ENCODE results near the gene FBXO17. TPM values are rescaled to one million over a fixed set of nuclear protein-coding genes. Genes with fewer than 3 reads are reported as not detected.

Gene FBXO17
- total RNA-seq, 3 donors from 2014 or later (not counting 1 experiment from before 2014, with no cell fraction given), result not detected

- Histone ChIP-seq H3K4me3 (ENCODE audit: low read length) (no peak overlapping the region), H3K27ac (ENCODE audit: low read length) (no peak overlapping the region), H3K4me1 (ENCODE audit: control insufficient read depth, insufficient read depth, low read length) (no peaks in the 10 kb centered on the region), H3K27me3 (ENCODE audit: control insufficient read depth, insufficient read depth, low read length) (no peaks in the 10 kb centered on the region), H3K9me3 (ENCODE audit: control insufficient read depth, insufficient read depth, low read length) (no peaks in the 10 kb centered on the region), H3K36me3 (ENCODE audit: control insufficient read depth, insufficient read depth, low read length) (no peaks in the 10 kb centered on the region)
- Mint-ChIP-seq H3K27me3 (ENCODE audit: low read depth in 2 of 2) (peaks cover 0 to 5% of the 10 kb centered on the region in 2 donors), H3K36me3 (no peaks in the 10 kb centered on the region), H3K9me3 (no peaks in the 10 kb centered on the region), H3K27ac (no peak overlapping the region), H3K4me1 (no peaks in the 10 kb centered on the region), H3K4me3 (no peak overlapping the region)
- ATAC-seq (no peak), DNase-seq (no peak)
- intact Hi-C loops (cut with micrococcal nuclease), result no loop called here
- no peak for TF ChIP-seq CTCF (IDR thresholded peaks at IDR 0.05)
- 94% methylated on average over 5 of the region's 6 CpGs for WGBS (ENCODE audit: insufficient coverage)
Observed at GRCh38 chr19:39008137-39008536, 32.6 kb upstream of the FBXO17 start.

GRCh38 chr19:39007096-39007495 lies 31.6 kb upstream of the FBXO17 start:
- Histone ChIP-seq H3K27ac (ENCODE audit: low read length) (no peak overlapping the region), H3K4me3 (ENCODE audit: low read length) (no peak overlapping the region), H3K4me1 (ENCODE audit: control insufficient read depth, insufficient read depth, low read length) (no peaks in the 10 kb centered on the region), H3K9me3 (ENCODE audit: control insufficient read depth, insufficient read depth, low read length) (no peaks in the 10 kb centered on the region), H3K36me3 (ENCODE audit: control insufficient read depth, insufficient read depth, low read length) (no peaks in the 10 kb centered on the region), H3K27me3 (ENCODE audit: control insufficient read depth, insufficient read depth, low read length) (no peaks in the 10 kb centered on the region)
- 64% methylated on average over 3 of the region's 3 CpGs for WGBS (ENCODE audit: insufficient coverage)
- no peak for ATAC-seq
- no peak overlapping the region for H3K4me3 Mint-ChIP-seq
- H3K4me1 Mint-ChIP-seq, result no peaks in the 10 kb centered on the region
- DNase-seq, result no peak
- H3K27ac Mint-ChIP-seq, result no peak overlapping the region
- peaks cover 0 to 5% of the 10 kb centered on the region in 2 donors for H3K27me3 Mint-ChIP-seq (ENCODE audit: low read depth in 2 of 2)
- intact Hi-C loops (cut with micrococcal nuclease), result no loop called here
- no peaks in the 10 kb centered on the region for H3K9me3 Mint-ChIP-seq
- H3K36me3 Mint-ChIP-seq, result no peaks in the 10 kb centered on the region
- no peak for TF ChIP-seq CTCF (IDR thresholded peaks at IDR 0.05)

- Mint-ChIP-seq H3K4me3 (no peak overlapping the region), H3K4me1 (no peaks in the 10 kb centered on the region), H3K27me3 (ENCODE audit: low read depth in 2 of 2) (peaks cover 0 to 5% of the 10 kb centered on the region in 2 donors), H3K9me3 (no peaks in the 10 kb centered on the region), H3K36me3 (no peaks in the 10 kb centered on the region), H3K27ac (no peak overlapping the region)
- 92% methylated on average over 9 of the region's 9 CpGs for WGBS (ENCODE audit: insufficient coverage)
- H3K36me3 ChIP-seq (ENCODE audit: control insufficient read depth, insufficient read depth, low read length), result no peaks in the 10 kb centered on the region
- no peaks in the 10 kb centered on the region for H3K27me3 ChIP-seq (ENCODE audit: control insufficient read depth, insufficient read depth, low read length)
- no peak for ATAC-seq
- DNase-seq, result no peak
- no peaks in the 10 kb centered on the region for H3K9me3 ChIP-seq (ENCODE audit: control insufficient read depth, insufficient read depth, low read length)
- no peaks in the 10 kb centered on the region for H3K4me1 ChIP-seq (ENCODE audit: control insufficient read depth, insufficient read depth, low read length)
- no peak overlapping the region for H3K4me3 ChIP-seq (ENCODE audit: low read length)
- intact Hi-C loops (cut with micrococcal nuclease), result no loop called here
- no peak overlapping the region for H3K27ac ChIP-seq (ENCODE audit: low read length)
- TF ChIP-seq CTCF (IDR thresholded peaks at IDR 0.05), result no peak
Observed at GRCh38 chr19:39004403-39004802, 28.9 kb upstream of the FBXO17 start.

GRCh38 chr19:39003796-39004195 lies 28.3 kb upstream of the FBXO17 start:
- Histone ChIP-seq H3K27me3 (ENCODE audit: control insufficient read depth, insufficient read depth, low read length) (no peaks in the 10 kb centered on the region), H3K27ac (ENCODE audit: low read length) (no peak overlapping the region), H3K4me3 (ENCODE audit: low read length) (no peak overlapping the region), H3K4me1 (ENCODE audit: control insufficient read depth, insufficient read depth, low read length) (no peaks in the 10 kb centered on the region), H3K36me3 (ENCODE audit: control insufficient read depth, insufficient read depth, low read length) (no peaks in the 10 kb centered on the region), H3K9me3 (ENCODE audit: control insufficient read depth, insufficient read depth, low read length) (no peaks in the 10 kb centered on the region)
- peaks cover 0 to 5% of the 10 kb centered on the region in 2 donors for H3K27me3 Mint-ChIP-seq (ENCODE audit: low read depth in 2 of 2)
- intact Hi-C loops (cut with micrococcal nuclease), result no loop called here
- no peak for TF ChIP-seq CTCF (IDR thresholded peaks at IDR 0.05)
- no peaks in the 10 kb centered on the region for H3K4me1 Mint-ChIP-seq
- H3K27ac Mint-ChIP-seq, result no peak overlapping the region
- DNase-seq, result no peak
- no peak overlapping the region for H3K4me3 Mint-ChIP-seq
- ATAC-seq, result no peak
- H3K9me3 Mint-ChIP-seq, result no peaks in the 10 kb centered on the region
- 100% methylated on average over 3 of the region's 4 CpGs for WGBS (ENCODE audit: insufficient coverage)
- no peaks in the 10 kb centered on the region for H3K36me3 Mint-ChIP-seq

Data from natural killer cell (primary cell).